GM12801 (cell line): ENCODE measurements around the gene PNPLA2.

Experiments used
- TF ChIP-seq, protein P1 (sequence below): IDR thresholded peaks from one replicate; pipeline ENCODE4 v1.5.1; 2011; ENCODE audit warnings: control low read depth; ENCODE audit not compliant: insufficient read length; ENCODE audit errors: extremely low read depth

PNPLA2 gene

DNA sequence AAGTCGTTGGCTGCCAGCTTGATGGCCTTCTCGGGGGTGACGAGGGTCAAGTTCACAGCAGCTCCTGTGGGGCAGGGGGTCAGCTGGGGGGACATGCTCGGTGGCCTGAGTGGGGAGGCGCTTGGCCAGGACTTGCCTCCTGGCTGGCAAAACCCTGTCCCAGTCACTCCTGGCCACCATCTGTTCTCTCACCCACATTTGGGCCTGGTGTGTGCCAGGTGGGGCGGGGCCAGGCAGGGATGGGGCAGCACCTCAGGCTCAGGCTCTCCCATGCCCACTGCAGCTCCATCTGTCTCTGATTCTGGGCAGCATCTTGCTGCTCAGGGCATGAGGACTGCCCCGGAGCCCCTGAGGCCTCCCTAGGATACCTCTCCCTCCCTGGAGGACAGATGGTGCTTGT is 25.2 kb upstream of the PNPLA2 start:
- TF ChIP-seq, protein P1, sequence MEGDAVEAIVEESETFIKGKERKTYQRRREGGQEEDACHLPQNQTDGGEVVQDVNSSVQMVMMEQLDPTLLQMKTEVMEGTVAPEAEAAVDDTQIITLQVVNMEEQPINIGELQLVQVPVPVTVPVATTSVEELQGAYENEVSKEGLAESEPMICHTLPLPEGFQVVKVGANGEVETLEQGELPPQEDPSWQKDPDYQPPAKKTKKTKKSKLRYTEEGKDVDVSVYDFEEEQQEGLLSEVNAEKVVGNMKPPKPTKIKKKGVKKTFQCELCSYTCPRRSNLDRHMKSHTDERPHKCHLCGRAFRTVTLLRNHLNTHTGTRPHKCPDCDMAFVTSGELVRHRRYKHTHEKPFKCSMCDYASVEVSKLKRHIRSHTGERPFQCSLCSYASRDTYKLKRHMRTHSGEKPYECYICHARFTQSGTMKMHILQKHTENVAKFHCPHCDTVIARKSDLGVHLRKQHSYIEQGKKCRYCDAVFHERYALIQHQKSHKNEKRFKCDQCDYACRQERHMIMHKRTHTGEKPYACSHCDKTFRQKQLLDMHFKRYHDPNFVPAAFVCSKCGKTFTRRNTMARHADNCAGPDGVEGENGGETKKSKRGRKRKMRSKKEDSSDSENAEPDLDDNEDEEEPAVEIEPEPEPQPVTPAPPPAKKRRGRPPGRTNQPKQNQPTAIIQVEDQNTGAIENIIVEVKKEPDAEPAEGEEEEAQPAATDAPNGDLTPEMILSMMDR, result no peak

DNA sequence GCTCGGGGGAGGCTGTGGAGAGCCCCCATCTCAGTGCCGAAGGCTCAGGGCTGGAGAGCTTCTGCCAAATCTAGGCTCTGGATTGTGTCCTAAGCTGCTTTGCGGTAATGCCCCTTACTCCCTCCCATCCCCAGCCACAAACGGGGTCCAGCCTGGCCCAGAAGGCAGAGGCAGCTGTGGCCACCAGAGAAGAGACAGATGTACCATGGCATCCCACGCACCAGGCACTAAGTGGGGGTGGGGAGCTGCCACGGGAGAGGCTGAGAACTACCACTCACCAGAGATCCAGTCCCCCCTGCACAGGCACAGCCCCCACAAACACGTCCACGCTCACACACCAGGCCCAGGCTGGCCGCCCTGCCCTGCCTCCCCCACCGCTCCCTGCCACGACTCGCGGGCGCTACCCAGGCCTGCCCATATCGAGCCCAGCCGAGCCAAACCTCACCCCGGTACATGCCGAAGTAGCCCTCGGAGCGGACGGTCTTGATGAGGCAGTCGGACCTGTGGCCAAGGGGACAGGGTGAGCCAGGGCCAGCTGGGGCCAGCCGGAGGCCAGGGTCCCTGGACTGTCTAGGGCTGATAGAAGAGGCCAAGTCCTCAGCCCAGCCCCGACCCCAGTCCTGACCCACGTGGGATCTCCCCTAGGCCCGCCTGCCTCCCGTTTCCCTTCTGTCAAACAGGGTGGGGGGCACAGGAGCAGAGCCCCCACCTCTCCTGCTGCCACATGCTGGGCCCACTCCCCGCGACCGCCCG is 24.5 kb upstream of the PNPLA2 start:
- TF ChIP-seq, protein P1, result no peak

DNA sequence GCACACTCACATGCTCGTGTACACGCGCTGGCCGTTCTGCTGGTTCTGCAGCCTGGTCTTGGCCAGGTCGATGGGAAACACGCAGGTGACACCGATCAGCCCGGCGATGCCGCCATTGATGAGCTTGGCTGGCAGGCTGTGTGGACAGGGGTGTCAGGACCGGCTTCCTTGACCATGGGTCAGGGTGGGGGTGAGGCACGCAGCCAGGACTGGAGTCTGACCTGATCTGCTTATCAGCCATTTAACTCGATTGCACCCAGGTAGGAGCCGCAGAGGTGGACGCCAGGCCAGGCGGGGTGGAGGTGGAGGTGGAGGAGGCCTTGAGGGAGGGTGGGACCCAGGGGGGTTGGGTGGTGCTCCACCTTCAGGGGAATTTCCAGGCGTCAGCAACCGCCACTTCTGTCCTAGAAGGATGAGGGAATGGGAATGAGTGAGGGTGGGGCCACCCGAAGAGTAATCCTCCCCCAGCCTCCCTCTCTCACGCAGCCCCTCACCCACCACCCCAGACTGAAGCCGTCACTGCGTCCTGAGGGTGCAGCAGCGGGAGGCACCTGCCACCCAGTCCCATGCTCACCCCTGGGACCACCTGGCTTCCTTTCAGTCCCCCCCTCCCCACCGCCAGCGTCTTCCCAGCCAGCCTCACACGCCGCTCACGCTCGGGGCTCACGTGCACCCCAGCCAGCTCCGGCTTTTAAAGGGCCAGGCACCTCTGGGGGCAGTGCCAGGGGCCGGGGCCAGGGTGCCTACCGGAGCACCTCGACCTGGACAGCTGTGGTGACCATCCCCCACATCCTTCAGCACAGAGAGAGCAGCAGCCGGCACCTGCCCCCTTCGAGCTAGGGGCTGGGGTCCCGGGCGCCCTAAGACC is 23.7 kb upstream of the PNPLA2 start:
- TF ChIP-seq, protein P1, result no peak

DNA sequence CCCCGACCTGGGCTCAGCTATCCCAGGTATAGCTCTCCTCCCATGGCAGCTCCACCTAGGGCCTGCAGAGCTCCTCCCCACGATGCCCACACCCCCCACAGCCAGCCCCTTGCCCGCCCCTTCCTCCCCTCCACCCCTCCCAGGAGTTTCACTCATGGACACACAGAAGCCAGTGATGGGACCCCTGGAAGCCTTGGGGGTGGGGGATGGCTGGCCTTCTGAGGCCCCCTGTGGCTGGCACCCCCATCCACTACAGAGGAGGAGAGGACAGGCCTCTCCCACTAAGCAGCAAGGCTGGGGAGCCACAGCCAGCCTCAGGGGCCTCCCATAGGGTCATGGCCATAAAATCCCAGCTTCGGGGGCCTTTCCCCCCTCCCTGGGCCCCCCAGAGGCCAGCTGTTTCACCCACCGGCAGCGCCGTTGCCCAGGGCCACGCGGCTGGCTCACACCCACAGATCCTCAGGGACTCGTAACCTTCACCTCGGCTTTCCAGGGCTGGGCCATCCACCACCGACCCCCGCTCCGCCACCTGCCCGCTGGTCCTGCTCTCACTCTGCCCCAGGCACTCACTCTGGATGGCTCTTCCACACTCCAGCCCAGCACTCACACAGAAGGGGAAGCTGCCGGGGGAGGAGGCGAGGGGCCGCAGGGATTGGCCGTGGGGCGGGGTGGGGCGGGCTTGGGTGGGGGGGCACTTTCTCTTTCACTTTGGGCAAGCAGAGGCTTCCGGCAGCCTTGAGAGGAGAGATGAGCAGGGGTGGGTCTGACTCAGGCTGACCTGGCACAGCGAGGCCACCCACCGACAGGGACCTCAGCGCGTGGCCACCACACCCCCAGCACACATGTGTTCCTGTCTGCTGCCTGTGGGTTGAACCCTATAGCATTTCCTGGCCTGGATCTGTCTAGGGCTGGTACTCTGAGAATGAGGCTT is 22.8 kb upstream of the PNPLA2 start:
- TF ChIP-seq, protein P1, result no peak

DNA sequence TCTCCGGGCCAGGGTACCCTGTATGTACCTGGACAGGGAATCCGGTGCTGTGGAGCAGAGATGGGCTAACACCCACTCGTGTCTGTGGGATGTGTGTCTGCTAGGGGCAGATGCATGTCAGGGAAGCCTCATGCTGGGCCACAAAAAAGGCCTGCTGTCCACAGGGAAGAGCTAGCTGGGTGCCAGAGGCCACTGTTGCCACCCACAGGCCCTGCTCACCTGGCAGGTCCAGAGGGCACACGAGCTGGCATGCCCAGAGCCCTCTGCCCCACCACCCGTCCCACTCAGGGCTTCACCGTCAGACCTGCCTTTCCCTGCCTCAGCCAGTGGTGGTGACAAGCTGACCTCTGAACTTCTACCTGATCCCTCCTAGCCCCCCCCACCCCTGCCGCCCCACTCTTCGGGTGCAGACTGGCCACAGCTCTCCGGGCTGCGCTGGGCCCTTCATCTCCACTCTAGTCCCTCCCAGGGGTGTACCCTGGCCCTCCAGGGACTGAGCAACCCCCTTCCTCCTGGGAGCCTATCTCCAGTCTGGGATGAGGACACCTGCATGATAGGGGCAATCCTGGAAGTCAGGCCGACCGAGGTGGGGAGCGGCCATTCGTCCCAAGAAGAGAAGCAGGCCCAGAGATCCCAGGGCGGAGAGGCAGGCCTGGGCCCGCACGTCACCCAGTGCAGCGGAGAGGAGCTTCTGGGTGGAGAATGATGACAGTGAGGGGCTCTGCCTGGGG is 22.0 kb upstream of the PNPLA2 start:
- TF ChIP-seq, protein P1, result no peak

DNA sequence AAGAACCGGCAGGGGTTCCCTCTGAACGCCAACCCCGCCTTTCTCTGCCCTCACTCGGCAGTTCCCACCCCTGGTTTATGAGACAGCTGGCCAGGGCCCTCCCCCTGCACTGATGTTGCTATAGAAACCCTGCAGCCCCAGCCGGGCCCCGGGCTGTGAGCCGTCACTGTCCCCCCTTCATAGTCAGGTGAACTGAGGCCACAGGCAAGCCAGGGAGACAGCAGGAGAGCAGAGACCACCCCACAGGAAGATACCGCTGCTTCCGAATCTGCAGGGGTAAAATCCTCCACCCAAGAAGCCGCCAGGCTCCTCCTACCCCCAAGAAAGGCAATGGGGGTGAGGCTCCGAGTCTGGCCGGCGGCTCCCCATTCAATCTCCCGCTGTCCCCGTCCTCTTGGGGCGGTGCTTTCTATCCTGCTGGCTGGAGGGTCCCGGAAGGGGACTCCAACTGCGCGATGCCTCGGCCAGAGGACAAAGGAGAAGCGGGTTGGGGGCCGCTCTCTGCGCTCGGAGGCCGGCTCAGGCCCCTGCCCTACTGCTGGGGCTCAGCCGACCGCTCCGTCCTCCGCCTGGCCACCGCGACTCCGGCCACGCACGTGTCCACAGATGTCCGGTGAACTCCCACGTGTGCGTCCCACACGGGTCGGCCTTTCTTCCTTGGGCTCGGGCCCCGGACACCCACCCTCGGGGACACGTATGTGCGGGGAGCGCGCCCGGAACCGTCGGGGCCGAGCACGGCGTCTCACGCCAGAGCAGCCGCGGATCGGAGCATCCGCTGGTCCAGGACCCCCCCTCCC is 21.2 kb upstream of the PNPLA2 start:
- TF ChIP-seq, protein P1, result no peak
